RWPE1 (cell line): ENCODE measurements around the gene ZFP3.
"Not testable (repeated sequence)": the region's sequence is repeated elsewhere in the genome, so short reads cannot be mapped to it uniquely, and the experiment has no call there.

Experiments used
- CTCF ChIA-PET: fragments of 350-600 bp; sonication (Branson Sonifier 250); formaldehyde crosslinking; extraction: SDS; loops from one replicate; lab custom pipeline; 2021; lab: Yijun Ruan, JAX
- POLR2A ChIA-PET: fragments of 400-600 bp; formaldehyde crosslinking; extraction: SDS; loops from one replicate; lab custom pipeline; 2020; ENCODE audit warnings: antibody characterized with exemption; ENCODE audit not compliant: low non-redundant PET; lab: Yijun Ruan, JAX
- DNase-seq: peaks from one replicate; pipeline ENCODE4 v3.0.0; 2012; ENCODE audit warnings: low spot score
- H3K27ac ChIP-seq: fragments of 450-650 bp; 2 replicates; pipeline ENCODE4 v1.5.1; 2017
- TF ChIP-seq, protein P1 (sequence below): fragments of 450-650 bp; conservative IDR thresholded peaks from 2 replicates; pipeline ENCODE4 v1.5.1; 2017; ENCODE audit warnings: low read depth, mild to moderate bottlenecking

ZFP3 gene

DNA sequence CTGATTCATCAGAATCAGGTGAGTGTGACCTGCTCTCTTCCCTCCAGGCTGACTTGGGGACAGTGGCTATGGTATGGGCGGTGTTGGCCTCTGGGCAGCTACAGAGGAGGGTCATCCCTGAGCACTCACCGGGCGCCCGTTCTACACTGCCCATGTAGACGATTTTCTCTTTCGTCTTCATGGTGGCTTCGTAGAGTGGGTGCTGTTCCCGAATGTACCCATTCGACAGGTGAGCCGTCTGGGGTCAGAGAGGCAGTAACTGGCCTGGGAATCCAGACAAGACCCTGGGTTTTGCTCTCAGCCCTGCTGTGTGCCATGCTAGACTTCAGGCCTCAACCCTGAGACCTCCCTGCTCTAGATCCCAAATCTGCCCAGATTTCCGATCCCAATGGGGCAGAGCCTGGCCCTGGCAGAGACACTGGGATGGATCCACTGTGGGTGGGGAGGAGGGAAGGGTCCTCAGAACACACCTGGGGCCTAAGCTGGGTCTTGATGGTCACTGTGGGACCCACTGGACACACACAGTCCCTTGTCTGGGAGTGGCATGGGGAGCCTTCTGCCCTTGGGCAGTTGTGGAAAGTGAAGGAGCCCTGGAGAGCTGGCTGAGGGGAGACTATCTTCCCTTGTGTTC lies 50.8 kb downstream of the ZFP3 start:
- ChIA-PET CTCF (no interaction called here), POLR2A (no interaction called here)
- no peak for DNase-seq
- H3K27ac ChIP-seq: no peak overlapping the region
- TF ChIP-seq, protein P1, sequence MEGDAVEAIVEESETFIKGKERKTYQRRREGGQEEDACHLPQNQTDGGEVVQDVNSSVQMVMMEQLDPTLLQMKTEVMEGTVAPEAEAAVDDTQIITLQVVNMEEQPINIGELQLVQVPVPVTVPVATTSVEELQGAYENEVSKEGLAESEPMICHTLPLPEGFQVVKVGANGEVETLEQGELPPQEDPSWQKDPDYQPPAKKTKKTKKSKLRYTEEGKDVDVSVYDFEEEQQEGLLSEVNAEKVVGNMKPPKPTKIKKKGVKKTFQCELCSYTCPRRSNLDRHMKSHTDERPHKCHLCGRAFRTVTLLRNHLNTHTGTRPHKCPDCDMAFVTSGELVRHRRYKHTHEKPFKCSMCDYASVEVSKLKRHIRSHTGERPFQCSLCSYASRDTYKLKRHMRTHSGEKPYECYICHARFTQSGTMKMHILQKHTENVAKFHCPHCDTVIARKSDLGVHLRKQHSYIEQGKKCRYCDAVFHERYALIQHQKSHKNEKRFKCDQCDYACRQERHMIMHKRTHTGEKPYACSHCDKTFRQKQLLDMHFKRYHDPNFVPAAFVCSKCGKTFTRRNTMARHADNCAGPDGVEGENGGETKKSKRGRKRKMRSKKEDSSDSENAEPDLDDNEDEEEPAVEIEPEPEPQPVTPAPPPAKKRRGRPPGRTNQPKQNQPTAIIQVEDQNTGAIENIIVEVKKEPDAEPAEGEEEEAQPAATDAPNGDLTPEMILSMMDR: no peak

DNA sequence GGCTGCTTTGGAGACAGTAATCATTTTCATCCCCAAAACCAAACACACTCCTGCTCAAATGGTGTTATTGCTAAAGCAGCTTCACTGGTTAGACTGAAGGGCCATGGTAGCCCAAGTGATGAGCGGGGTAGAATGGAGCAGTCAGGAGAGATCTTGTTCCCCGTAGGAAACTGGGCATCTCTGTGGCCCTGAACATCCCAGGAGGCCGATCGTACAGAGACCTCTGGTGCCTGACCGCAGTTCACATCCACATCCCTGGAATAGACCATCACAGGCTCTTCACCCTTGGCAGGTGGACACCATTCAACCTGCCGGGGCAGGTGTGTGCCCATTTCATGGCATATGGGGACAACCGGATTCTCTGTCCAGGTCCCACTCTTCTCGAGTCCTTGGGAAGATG lies 51.5 kb downstream of the ZFP3 start:
- POLR2A ChIA-PET, DNase-seq, H3K27ac ChIP-seq, CTCF ChIA-PET: not testable (repeated sequence)

DNA sequence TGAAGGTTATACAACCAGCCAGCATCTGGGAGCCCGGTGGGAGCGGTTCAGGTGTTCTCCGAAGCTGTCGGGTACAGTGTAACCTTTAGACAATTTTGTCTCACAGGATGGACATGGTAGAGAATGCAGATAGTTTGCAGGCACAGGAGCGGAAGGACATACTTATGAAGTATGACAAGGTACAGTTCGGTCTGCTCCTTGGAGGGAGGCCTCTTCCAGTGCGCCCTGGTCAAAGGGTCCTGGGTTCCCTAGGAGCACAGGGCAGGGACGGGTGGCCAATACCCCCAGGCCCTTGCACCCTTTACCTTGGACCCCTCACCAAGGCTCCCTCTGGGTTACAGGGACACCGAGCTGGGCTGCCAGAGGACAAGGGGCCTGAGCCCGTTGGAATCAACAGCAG lies 52.0 kb downstream of the ZFP3 start:
- H3K27ac ChIP-seq, CTCF ChIA-PET, DNase-seq, POLR2A ChIA-PET: not testable (repeated sequence)

DNA sequence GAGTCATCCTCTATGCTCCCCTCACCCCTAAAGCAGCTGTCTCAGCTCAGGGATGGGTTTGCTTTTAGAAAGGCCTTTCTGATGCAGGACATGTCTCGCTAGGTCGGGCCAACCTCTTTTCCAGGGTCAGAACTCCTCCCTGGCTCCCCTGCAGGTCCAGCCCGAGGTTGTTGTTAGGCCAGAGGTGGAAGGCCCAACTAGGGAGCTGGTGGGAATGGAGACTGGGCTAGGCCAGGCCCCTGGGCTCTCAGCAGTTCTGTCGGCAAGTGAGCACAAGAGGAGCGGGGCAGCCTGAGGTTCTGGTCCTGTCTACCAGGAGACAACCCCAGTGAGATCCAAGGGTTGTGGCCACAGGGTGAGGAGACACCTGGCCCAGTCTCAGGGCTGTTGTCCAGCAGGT lies 52.4 kb downstream of the ZFP3 start:
- CTCF ChIA-PET, H3K27ac ChIP-seq, POLR2A ChIA-PET, DNase-seq: not testable (repeated sequence)

DNA sequence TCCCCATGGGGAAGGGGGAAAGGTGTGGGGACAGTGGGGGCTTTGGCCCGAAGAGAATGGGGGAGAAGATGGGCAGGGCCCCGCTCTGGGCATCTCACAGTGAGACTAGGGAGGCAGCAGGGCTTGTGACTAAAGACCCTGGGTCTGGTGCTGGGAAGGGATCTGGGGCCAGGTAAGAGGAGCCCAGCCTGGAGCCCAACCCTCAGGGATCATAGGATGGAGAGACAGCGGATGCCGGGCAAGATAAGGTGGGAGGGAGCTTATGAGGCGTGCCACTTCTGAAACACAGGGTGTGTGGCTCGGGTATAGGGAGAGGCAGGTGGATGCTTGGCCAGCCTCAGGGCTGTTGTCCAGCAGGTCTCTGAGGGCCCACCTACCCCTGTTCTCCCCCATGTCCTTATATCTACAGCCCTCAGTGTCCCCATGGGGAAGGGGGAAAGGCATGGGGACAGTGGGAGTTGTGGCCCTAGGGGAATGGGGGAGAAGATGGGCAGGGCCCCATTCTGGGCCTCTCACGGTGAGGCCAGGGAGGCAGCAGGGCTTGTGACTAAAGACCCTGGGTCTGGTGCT lies 53.0 kb downstream of the ZFP3 start:
- POLR2A ChIA-PET: no interaction called here
- H3K27ac ChIP-seq: no peak overlapping the region

DNA sequence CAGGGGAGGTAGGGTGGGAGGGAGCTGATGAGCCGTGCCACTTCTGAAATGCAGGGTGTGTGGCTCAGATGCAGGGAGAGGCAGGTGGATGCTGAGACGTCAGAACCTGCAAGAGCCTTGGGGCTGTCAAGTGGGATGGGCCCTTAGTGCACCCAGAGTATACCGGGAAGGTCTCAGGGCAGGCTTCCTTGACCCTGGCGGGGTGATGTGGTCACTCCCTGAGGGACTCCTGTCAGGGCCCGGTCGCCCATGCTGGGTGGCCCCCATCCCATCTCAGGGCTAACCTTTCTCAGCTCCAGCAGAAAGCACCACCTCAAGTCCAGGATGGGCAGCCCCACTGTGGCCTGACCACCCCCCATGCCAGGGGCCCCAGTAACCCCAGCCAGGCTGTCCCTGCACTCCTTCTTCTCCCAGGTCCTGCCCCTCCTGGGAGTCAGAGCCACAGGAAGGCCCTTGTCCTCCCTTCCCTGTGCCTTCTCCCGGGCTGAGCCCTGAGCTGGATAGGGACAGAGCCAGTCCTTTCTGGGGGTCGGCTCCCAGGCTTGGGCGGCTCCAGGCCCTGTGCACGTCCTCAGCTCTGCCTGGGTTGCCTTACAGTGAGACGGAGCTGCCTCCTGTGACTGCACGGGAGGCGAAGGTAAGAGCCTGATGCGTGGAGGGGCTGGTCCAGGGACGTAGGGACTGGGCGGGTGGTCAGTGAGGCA lies 53.7 kb downstream of the ZFP3 start:
- CTCF ChIA-PET, POLR2A ChIA-PET, H3K27ac ChIP-seq, DNase-seq: not testable (repeated sequence)

More for the DNA sequence above, 53.0 kb downstream of the ZFP3 start:
- TF ChIP-seq, protein P1: no peak
- CTCF ChIA-PET: no interaction called here
- DNase-seq: no peak

DNA sequence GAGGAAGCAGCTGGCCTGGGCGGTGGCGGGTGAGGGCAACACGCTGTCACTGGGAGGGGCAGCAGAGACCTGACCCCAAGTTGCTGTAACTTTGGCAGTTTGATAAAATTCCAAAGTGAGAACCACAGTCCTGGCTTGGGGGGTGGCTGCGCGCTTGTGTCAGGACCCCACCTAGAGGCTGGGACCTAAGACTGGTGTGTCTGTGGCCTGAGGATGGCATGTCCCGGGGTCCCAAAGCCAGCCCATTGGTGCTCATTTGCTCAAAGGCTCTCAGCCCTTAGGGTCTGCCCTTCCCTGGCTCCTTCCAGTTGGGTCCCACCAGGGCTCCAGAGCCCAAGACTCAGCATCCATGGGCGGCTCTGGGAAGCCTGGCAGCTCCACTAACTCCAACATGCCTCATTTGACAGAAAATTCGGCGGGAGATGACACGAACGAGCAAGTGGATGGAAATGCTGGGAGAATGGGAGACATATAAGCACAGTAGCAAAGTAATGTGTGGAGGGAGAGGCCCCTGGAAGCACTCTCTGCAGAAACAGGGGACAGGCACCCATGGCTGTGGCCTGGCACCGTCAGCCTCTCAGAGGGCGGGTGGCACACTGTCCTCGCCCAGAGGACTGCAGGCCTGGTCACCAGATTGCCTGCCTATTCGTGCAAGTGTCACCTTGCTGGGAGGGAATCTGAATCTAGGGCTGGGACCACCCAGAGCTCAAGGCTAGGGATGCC lies 54.4 kb downstream of the ZFP3 start:
- POLR2A ChIA-PET, DNase-seq, CTCF ChIA-PET, H3K27ac ChIP-seq: not testable (repeated sequence)

DNA sequence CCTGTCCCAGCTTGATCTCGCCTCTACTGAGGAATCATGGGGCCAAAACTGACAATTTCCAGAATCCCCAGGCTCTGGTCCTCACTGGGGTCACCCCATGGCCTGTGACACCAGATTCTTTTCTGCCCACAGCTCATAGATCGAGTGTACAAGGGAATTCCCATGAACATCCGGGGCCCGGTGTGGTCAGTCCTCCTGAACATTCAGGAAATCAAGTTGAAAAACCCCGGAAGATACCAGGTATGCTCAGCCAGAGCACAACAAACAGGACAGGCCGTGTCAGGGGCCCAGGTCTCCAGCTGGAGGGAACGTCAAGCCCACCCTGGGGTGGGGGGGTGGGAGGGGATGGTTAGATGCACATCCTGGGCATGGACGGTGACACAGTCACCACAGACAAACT lies 55.0 kb downstream of the ZFP3 start:
- ChIA-PET CTCF (interaction anchor here (0.6 to 0.7 kb wide), 2 partner anchors 11 to 17 kb away, joined by 3 read pairs; no protein-coding TSS in a partner anchor), POLR2A (no interaction called here)

DNA sequence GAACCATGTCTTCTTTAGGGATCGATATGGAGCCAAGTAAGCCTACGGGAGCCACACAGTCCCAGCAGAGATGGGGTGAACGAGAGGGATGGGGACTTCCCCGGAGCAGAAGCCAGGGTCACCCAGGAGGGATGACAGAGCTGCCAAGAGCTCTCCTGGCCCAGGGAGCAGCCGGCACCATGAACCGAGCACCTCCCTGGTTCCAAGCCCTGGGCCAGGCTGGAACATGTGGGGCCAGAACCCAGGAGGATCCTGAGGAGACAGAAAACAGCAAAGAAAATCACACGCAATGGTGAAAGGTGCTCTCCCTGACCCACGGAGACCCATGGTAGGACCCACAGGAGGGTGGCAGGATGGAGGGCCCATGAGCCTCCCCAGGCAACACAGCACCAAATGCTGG lies 55.7 kb downstream of the ZFP3 start:
- CTCF ChIA-PET: interaction anchor here (0.7 kb wide), 1 partner anchor 16 kb away, joined by 3 read pairs; no protein-coding TSS in a partner anchor
- POLR2A ChIA-PET, DNase-seq: not testable (repeated sequence)

More for the DNA sequence above, 55.0 kb downstream of the ZFP3 start:
- TF ChIP-seq, protein P1: no peak
- no peak for DNase-seq
- no peak overlapping the region for H3K27ac ChIP-seq

DNA sequence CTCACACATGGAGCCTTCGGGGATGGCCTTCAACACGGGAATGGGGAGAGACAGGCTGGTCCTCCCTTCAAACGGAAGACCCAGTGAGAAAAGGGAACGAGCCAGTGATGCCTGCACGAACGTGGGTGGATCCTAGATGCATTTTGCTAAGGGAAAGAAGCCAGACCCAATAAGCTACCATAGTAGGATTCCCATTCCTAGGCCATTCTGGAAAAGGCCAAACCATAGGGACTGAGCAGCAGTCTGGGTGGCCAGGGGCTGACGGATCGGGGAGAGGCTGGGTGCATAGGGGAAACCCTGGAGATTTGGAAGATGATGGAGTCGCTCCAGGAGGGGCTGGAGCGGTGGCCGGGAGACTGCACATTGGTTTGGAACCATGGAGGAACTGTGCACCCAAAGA lies 56.3 kb downstream of the ZFP3 start:
- H3K27ac ChIP-seq, CTCF ChIA-PET, POLR2A ChIA-PET, DNase-seq: not testable (repeated sequence)

More for the DNA sequence above, 55.7 kb downstream of the ZFP3 start:
- not testable (repeated sequence) for H3K27ac ChIP-seq

DNA sequence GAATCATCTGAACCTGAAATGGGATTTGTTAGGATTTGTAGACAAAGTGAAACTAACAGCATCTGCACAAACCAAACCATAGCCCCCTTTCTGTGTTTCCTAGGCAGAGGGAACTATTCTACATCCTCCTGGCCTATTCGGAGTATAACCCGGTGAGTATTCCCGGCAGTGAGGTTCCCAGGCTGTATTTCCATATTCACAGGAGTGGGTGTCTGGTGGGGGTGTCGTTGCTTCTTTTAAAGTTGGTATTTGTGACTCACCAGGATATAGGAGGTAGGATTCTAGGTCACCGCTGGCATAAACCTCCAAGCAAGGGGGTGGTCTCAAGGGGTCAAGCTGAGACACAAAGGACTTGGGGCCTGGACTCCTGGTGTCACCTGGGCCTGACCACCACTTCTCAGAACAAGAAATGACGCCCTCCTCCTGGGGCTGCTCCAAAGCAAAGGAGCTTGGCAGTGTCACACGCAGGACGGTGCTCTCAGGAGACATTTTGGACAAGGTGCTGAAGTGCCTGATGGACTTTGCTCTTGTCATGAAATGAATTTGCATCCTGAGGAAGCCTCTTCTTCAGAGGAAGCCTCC lies 57.0 kb downstream of the ZFP3 start:
- DNase-seq, POLR2A ChIA-PET: not testable (repeated sequence)
- CTCF ChIA-PET: interaction anchor here (0.6 kb wide), 1 partner anchor 72 kb away, joined by 5 read pairs; no protein-coding TSS in a partner anchor

More for the DNA sequence above, 57.0 kb downstream of the ZFP3 start:
- H3K27ac ChIP-seq: not testable (repeated sequence)
